Neural cell (in vitro differentiated cells): Measurements from ENCODE around the gene ENPP7. TPM values are rescaled to one million over a fixed set of nuclear protein-coding genes. Genes with fewer than 3 reads are reported as not detected.

Source experiments
- H2AFZ ChIP-seq: fragments of 200-600, 300-800 bp; sonication (generic), shearing (Covaris generic); 2 replicates; pipeline ENCODE4 v1.6.0; 2014; ENCODE audit warnings: low read depth, mild to moderate bottlenecking, antibody characterized with exemption, low read length, moderate library complexity
- H3F3A ChIP-seq: fragments of 200-600 bp; shearing (Covaris generic); 2 replicates; pipeline ENCODE4 v1.6.1; 2016; ENCODE audit warnings: mild to moderate bottlenecking, moderate library complexity, mixed read lengths, antibody characterized with exemption, low read length; ENCODE audit not compliant: insufficient read depth, poor library complexity, severe bottlenecking
- H3K27ac ChIP-seq: fragments of 200-600, 300-800 bp; sonication (generic), shearing (Covaris generic); 2 replicates; pipeline ENCODE4 v1.5.1; 2014; ENCODE audit warnings: mild to moderate bottlenecking, low read length, moderate library complexity
- H3K27me3 ChIP-seq: fragments of 300-800, 200-600 bp; sonication (generic), shearing (Covaris generic); 2 replicates; pipeline ENCODE4 v1.6.0; 2014; ENCODE audit warnings: mild to moderate bottlenecking, low read depth, low read length, moderate library complexity; ENCODE audit not compliant: insufficient read depth
- H3K36me3 ChIP-seq: fragments of 300-800, 200-600 bp; sonication (generic), shearing (Covaris generic); 2 replicates; pipeline ENCODE4 v1.5.1; 2014; ENCODE audit warnings: mild to moderate bottlenecking, antibody characterized with exemption, low read length, moderate library complexity; ENCODE audit not compliant: insufficient read depth
- H3K4me2 ChIP-seq: fragments of 300-800, 200-600 bp; sonication (generic), shearing (Covaris generic); 2 replicates; pipeline ENCODE4 v1.6.0; 2014; ENCODE audit warnings: mild to moderate bottlenecking, low read length
- H3K4me3 ChIP-seq: fragments of 300-800, 200-600 bp; sonication (generic), shearing (Covaris generic); 2 replicates; pipeline ENCODE4 v1.5.1; 2014; ENCODE audit warnings: mild to moderate bottlenecking, low read length, moderate library complexity
- H3K79me2 ChIP-seq: fragments of 200-600 bp; shearing (Covaris generic); replicated peaks from 2 replicates; pipeline ENCODE4 v1.6.0; 2014; ENCODE audit warnings: mild to moderate bottlenecking, low read length, moderate library complexity; ENCODE audit not compliant: insufficient read depth
- H3K9ac ChIP-seq: fragments of 300-800, 200-600 bp; sonication (generic), shearing (Covaris generic); 2 replicates; pipeline ENCODE4 v1.6.1; 2016; ENCODE audit warnings: mild to moderate bottlenecking, low read length, mixed read lengths
- H3K9me2 ChIP-seq: fragments of 200-600 bp; shearing (Covaris generic); 2 replicates; pipeline ENCODE4 v1.6.1; 2016; ENCODE audit warnings: mild to moderate bottlenecking, low read length, mixed read lengths; ENCODE audit not compliant: insufficient read depth
- H3K9me3 ChIP-seq: fragments of 200-600, 300-800 bp; sonication (generic), shearing (Covaris generic); 2 replicates; pipeline ENCODE4 v1.6.1; 2016; ENCODE audit warnings: mild to moderate bottlenecking, mixed run types, low read length, moderate library complexity, mixed read lengths
- H4K20me1 ChIP-seq: fragments of 200-600 bp; shearing (Covaris generic); 2 replicates; pipeline ENCODE4 v1.6.1; 2016; ENCODE audit warnings: mild to moderate bottlenecking, mixed run types; ENCODE audit not compliant: insufficient read depth
- CTCF ChIP-seq: fragments of 450-650 bp; IDR thresholded peaks from 2 replicates; pipeline ENCODE4 v1.5.1; 2014; ENCODE audit warnings: antibody characterized with exemption, mild to moderate bottlenecking, moderate library complexity; ENCODE audit not compliant: poor library complexity, severe bottlenecking
- EP300 ChIP-seq: fragments of 450-650 bp; conservative IDR thresholded peaks from 2 replicates; pipeline ENCODE4 v1.6.1; 2014; ENCODE audit warnings: antibody characterized with exemption, mild to moderate bottlenecking, moderate library complexity; ENCODE audit not compliant: poor library complexity, severe bottlenecking
- EZH2 ChIP-seq: fragments of 200-600, 300-800 bp; shearing (Covaris generic), sonication (generic); IDR thresholded peaks from 2 replicates; pipeline ENCODE4 v1.6.1; 2014; ENCODE audit warnings: antibody characterized with exemption, low read length, borderline replicate concordance, mild to moderate bottlenecking; ENCODE audit not compliant: insufficient read depth, poor library complexity, severe bottlenecking
- POLR2AphosphoS5 ChIP-seq: IDR thresholded peaks from 2 replicates; pipeline ENCODE4 v1.6.1; 2012
- RAD21 ChIP-seq: fragments of 450-650 bp; conservative IDR thresholded peaks from 2 replicates; pipeline ENCODE4 v1.6.1; 2014; ENCODE audit warnings: antibody characterized with exemption, mild to moderate bottlenecking, moderate library complexity
- REST ChIP-seq: IDR thresholded peaks from 2 replicates; pipeline ENCODE4 v1.6.1; 2012; ENCODE audit warnings: borderline replicate concordance
- SMC3 ChIP-seq: fragments of 450-650 bp; conservative IDR thresholded peaks from 2 replicates; pipeline ENCODE4 v1.6.1; 2014; ENCODE audit warnings: antibody characterized with exemption, mild to moderate bottlenecking, moderate library complexity; ENCODE audit not compliant: poor library complexity
- TAF1 ChIP-seq: IDR thresholded peaks from 2 replicates; pipeline ENCODE4 v1.6.1; 2012; ENCODE audit warnings: low read depth
- polyA plus RNA-seq: library from polyadenylated mRNA; depleted of rRNA; stranded (reverse); fragments of >200 nt; gene quantifications from 2 replicates; pipeline ENCODE4 v1.2.3, GENCODE V29; 2014

ENPP7 gene
- polyA plus RNA-seq, 1 donor from 2014 or later, result not detected

GRCh38 chr17:79702550-79703236 lies 28.1 kb upstream of the ENPP7 start:
- H3K9ac ChIP-seq, result no peak overlapping the region
- TF ChIP-seq EZH2 (no peak), SMC3 (no peak)
- no peaks in the 10 kb centered on the region for H3K36me3 ChIP-seq
- H4K20me1 ChIP-seq, result no peaks in the 10 kb centered on the region
- no peaks in the 10 kb centered on the region for H3K27me3 ChIP-seq
- no peaks in the 10 kb centered on the region for H3K9me2 ChIP-seq
- no peak overlapping the region for H3K27ac ChIP-seq
- no peaks in the 10 kb centered on the region for H3K79me2 ChIP-seq
- no peaks in the 10 kb centered on the region for H3F3A ChIP-seq
- no peaks in the 10 kb centered on the region for H3K9me3 ChIP-seq
- no peak overlapping the region for H3K4me3 ChIP-seq
- no peak overlapping the region for H3K4me2 ChIP-seq
- no peak overlapping the region for H2AFZ ChIP-seq

GRCh38 chr17:79704691-79705090 lies 26.1 kb upstream of the ENPP7 start:
- Histone ChIP-seq H4K20me1 (no peaks in the 10 kb centered on the region), H3K9ac (no peak overlapping the region), H3K27ac (no peak overlapping the region), H3K9me2 (no peaks in the 10 kb centered on the region), H3K4me3 (no peak overlapping the region), H3F3A (no peaks in the 10 kb centered on the region), H3K9me3 (no peaks in the 10 kb centered on the region), H3K27me3 (no peaks in the 10 kb centered on the region), H3K4me2 (no peak overlapping the region), H2AFZ (no peak overlapping the region), H3K79me2 (no peaks in the 10 kb centered on the region), H3K36me3 (no peaks in the 10 kb centered on the region)
- no peak for TF ChIP-seq SMC3
- TF ChIP-seq TAF1, result no peak
- TF ChIP-seq REST, result no peak

GRCh38 chr17:79705674-79706073 lies 25.1 kb upstream of the ENPP7 start:
- Histone ChIP-seq H3K4me3 (no peak overlapping the region), H3K9me3 (no peaks in the 10 kb centered on the region), H3K27me3 (no peaks in the 10 kb centered on the region), H3F3A (no peaks in the 10 kb centered on the region), H3K27ac (no peak overlapping the region), H3K9me2 (no peaks in the 10 kb centered on the region), H4K20me1 (no peaks in the 10 kb centered on the region), H3K9ac (no peak overlapping the region), H3K79me2 (no peaks in the 10 kb centered on the region), H2AFZ (no peak overlapping the region), H3K4me2 (no peak overlapping the region), H3K36me3 (no peaks in the 10 kb centered on the region)
- TF ChIP-seq CTCF (no peak), RAD21 (no peak), POLR2AphosphoS5 (no peak), EP300 (no peak), SMC3 (no peak), REST (no peak)
